ENCODE measurements around the gene PROSER2. TPM values are rescaled to one million over a fixed set of nuclear protein-coding genes. Genes with fewer than 3 reads are reported as not detected.

Gene PROSER2
- total RNA-seq, 3 donors from 2014 or later = 2.9 to 9.5 (median 8.5) TPM

DNA sequence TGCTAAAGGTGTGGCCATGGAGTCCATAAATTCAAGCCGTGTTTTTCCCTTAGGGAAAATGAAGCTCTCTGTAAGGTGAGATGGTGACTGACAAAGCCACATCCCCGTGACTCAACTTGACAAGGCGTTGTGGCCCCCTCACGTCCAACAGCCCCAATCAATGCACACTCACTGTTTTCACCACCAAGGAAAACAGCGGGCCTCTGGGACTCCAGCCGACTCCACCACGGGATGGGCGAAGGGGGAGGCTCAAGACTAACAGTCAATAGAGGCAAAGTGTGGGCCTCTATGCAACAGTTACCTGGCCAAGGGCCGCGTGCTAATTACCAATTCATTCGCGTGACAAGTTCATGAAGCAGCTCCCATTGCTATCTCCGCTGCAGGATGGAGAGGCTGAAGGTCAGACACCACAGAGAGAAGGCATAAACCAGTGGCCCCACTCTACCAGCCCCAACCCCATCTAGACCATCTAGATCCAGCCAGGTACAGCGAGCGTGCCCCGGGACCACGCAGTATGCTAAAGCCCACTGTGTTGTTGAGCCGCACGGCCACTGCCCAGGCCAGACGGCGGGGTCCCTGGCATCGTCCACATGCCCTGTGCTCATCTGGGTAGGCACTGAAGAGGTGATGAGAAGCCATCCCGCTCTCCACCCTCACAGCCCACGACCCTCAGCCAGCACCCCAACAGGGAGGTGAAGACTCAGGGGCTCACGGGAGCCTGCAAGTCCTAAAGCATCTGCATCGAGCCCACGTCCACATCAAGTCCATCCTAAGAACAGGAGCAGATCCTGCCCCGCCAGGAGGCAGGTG lies 76.1 kb downstream of the PROSER2 start:
- Histone ChIP-seq H3K4me3 (no peak overlapping the region), H3K4me1 (no peaks in the 10 kb centered on the region), H3K27ac (peak overlapping the region; percentile 69 to 82), H3K9me3 (no peaks in the 10 kb centered on the region), H3K36me3 (no peaks in the 10 kb centered on the region), H3K27me3 (no peaks in the 10 kb centered on the region)
- no peak for DNase-seq (ENCODE audit: low spot score in 2 of 2)
- TF ChIP-seq POLR2AphosphoS5 (IDR thresholded peaks at IDR 0.05) = no peak
- TF ChIP-seq CTCF (IDR thresholded peaks at IDR 0.05) = no peak
- TF ChIP-seq POLR2A (IDR thresholded peaks at IDR 0.05) = no peak
- intact Hi-C loops (cut with DNase I; ENCODE audit: low total_unique reads) = no loop called here

GRCh38 chr10:11901036-11901301 lies 77.8 kb downstream of the PROSER2 start:
- DNase-seq (ENCODE audit: low spot score in 2 of 2) = no peak
- Histone ChIP-seq H3K4me3 (no peak overlapping the region), H3K36me3 (no peaks in the 10 kb centered on the region), H3K27me3 (no peaks in the 10 kb centered on the region), H3K4me1 (no peaks in the 10 kb centered on the region), H3K27ac (peak overlapping the region; percentile 3 to 74), H3K9me3 (no peaks in the 10 kb centered on the region)
- intact Hi-C loops (cut with DNase I; ENCODE audit: low total_unique reads) = no loop called here
- no peak for TF ChIP-seq CTCF (IDR thresholded peaks at IDR 0.05)
- TF ChIP-seq POLR2A (IDR thresholded peaks at IDR 0.05) = no peak
- TF ChIP-seq POLR2AphosphoS5 (IDR thresholded peaks at IDR 0.05) = no peak

GRCh38 chr10:11901454-11901832 lies 78.3 kb downstream of the PROSER2 start:
- no peaks in the 10 kb centered on the region for H3K36me3 ChIP-seq
- H3K4me3 ChIP-seq = no peak overlapping the region
- no peaks in the 10 kb centered on the region for H3K4me1 ChIP-seq
- TF ChIP-seq POLR2AphosphoS5 (IDR thresholded peaks at IDR 0.05) (no peak), POLR2A (IDR thresholded peaks at IDR 0.05) (no peak), CTCF (IDR thresholded peaks at IDR 0.05) (no peak)
- no peak for DNase-seq (ENCODE audit: low spot score in 2 of 2)
- H3K9me3 ChIP-seq = no peaks in the 10 kb centered on the region
- intact Hi-C loops (cut with DNase I; ENCODE audit: low total_unique reads) = no loop called here
- H3K27ac ChIP-seq = peak overlapping the region; percentile 3 to 74
- no peaks in the 10 kb centered on the region for H3K27me3 ChIP-seq

- Histone ChIP-seq H3K27ac (peak overlapping the region in 1 of 2 donors; percentile 74), H3K9me3 (no peaks in the 10 kb centered on the region), H3K4me1 (no peaks in the 10 kb centered on the region), H3K27me3 (no peaks in the 10 kb centered on the region), H3K36me3 (no peaks in the 10 kb centered on the region), H3K4me3 (no peak overlapping the region)
- intact Hi-C loops (cut with DNase I; ENCODE audit: low total_unique reads) = no loop called here
- DNase-seq (ENCODE audit: low spot score in 2 of 2) = no peak
- TF ChIP-seq POLR2AphosphoS5 (IDR thresholded peaks at IDR 0.05) = no peak
- no peak for TF ChIP-seq CTCF (IDR thresholded peaks at IDR 0.05)
- TF ChIP-seq POLR2A (IDR thresholded peaks at IDR 0.05) = no peak
These were observed 78.8 kb downstream of the PROSER2 start for GRCh38 chr10:11901833-11902475.

DNA sequence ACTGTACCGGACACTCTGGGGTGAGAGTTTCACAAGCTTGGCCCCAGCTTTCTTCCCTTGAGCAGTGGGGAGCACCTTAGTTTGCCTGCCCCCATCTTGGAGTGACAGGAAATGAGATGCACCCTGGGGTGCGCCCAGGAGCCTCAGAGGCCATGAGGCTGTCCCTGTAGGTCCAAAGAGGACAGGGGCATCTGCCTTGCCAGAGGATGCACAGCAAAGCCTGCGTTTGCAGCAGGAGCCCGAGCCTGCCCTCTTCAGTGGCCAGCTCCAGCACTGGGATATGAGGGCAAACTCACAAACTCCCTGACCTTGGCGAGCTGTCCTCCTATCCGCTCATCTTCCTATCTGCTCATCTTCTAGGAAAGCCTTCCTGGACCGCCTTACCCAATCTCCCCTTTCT lies 79.5 kb downstream of the PROSER2 start:
- TF ChIP-seq POLR2AphosphoS5 (IDR thresholded peaks at IDR 0.05) (no peak), POLR2A (IDR thresholded peaks at IDR 0.05) (no peak), CTCF (IDR thresholded peaks at IDR 0.05) (no peak)
- no peak overlapping the region for H3K27ac ChIP-seq
- DNase-seq (ENCODE audit: low spot score in 2 of 2) = no peak
- H3K4me3 ChIP-seq = no peak overlapping the region
- H3K9me3 ChIP-seq = no peaks in the 10 kb centered on the region
- H3K36me3 ChIP-seq = no peaks in the 10 kb centered on the region
- intact Hi-C loops (cut with DNase I; ENCODE audit: low total_unique reads) = no loop called here
- H3K4me1 ChIP-seq = no peaks in the 10 kb centered on the region
- no peaks in the 10 kb centered on the region for H3K27me3 ChIP-seq
